ENCODE data around the gene FGB. TPM values are rescaled to one million over a fixed set of nuclear protein-coding genes. Genes with fewer than 3 reads are reported as not detected.

FGB gene
- total and polyA plus RNA-seq, 2 donors (not counting 1 experiment from before 2014, with no cell fraction given), result not detected

DNA sequence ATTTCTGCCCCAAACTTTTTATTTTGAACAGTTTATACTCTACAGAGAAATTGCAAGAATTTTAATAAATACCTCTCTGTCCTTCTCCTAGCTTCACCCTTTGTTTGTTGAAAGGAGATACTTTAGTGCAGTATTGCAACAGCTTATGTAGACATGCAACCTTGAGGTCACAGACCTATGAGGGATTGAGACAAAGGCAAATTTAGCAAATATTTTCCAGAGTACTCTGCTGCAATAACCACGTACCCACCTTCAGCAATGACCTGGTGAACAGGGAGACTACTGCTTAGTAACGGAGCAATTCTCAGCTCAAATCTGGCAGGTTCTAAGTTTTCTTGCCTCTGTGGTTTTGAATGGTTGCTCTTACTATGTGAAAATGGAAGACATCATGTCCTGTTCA, 14.5 kb downstream of the FGB start:
- H3K4me3 Mint-ChIP-seq, result no peak overlapping the region
- CTCF ChIA-PET, result interaction anchor here (0.9 to 1.2 kb wide), 2 partner anchors 19 to 46 kb away, joined by 4 to 5 read pairs; no protein-coding TSS in a partner anchor

DNA sequence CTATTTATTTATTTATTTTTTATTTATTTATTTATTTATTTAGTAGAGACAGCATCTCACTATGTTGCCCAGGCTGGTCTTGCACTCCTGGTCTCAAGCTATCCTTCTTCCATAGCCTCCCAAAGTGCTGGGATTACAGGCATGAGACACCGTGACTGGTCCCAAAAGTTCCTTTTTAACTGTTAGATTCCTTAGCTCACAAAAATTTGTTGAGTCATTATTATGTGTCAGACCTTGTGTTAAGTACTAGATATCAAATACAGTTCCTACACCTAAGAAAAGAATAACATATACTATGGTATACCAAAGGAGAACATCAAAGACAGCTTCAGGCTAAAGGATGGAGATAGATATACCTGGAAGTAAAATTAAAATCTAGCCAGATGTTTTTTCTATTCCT, 16.1 kb downstream of the FGB start:
- Histone ChIP-seq H4K20me1 (ENCODE audit: control insufficient read depth, insufficient read depth, low read length, poor library complexity, severe bottlenecking) (no peaks in the 10 kb centered on the region), H3K4me1 (ENCODE audit: control insufficient read depth in 2 of 2, insufficient read depth in 2 of 2, low read length in 2 of 2) (no peaks in the 10 kb centered on the region), H3K27ac (ENCODE audit: low read length in 2 of 2) (no peak overlapping the region), H3K4me2 (replicated peaks; ENCODE audit: low read depth, low read length, poor library complexity, severe bottlenecking) (no peak overlapping the region), H3K4me3 (ENCODE audit: control extremely low read depth in 1 of 5, extremely low read depth in 1 of 5, insufficient read depth in 1 of 5, low read depth in 2 of 5, low read length in 4 of 5) (no peak overlapping the region), H3K79me2 (ENCODE audit: control insufficient read depth, insufficient read depth, low read length) (no peaks in the 10 kb centered on the region), H3K36me3 (replicated peaks in 1 of 2; ENCODE audit: control extremely low read depth in 1 of 2, control insufficient read depth in 1 of 2, extremely low read depth in 1 of 2, insufficient read depth in 2 of 2, low read length in 1 of 2) (no peaks in the 10 kb centered on the region), H3K9ac (ENCODE audit: low read length) (no peak overlapping the region), H2AFZ (ENCODE audit: insufficient read depth, low read depth, low read length, poor library complexity, severe bottlenecking) (no peak overlapping the region), H3K9me3 (ENCODE audit: control extremely low read depth in 1 of 3, control insufficient read depth in 2 of 3, insufficient read depth in 1 of 3, low read length in 2 of 3) (peaks cover 0 to 1% (median 0%) of the 10 kb centered on the region in 3 donors), H3K27me3 (replicated peaks in 1 of 4; ENCODE audit: control extremely low read depth in 1 of 4, control insufficient read depth in 3 of 4, insufficient read depth in 4 of 4, low read length in 3 of 4) (peaks cover 0 to under 1% (median 0%) of the 10 kb centered on the region in 4 experiments)
- no peak for ATAC-seq (ENCODE audit: low read depth)
- no peak for DNase-seq
- H3K27me3 Mint-ChIP-seq, result peaks cover 26% of the 10 kb centered on the region
- H3K4me3 Mint-ChIP-seq, result no peak overlapping the region
- TF ChIP-seq EZH2 (IDR thresholded peaks at IDR 0.05; ENCODE audit: borderline replicate concordance, insufficient read depth, low read depth, low read length, poor library complexity, severe bottlenecking), result no peak
- TF ChIP-seq, protein P1, sequence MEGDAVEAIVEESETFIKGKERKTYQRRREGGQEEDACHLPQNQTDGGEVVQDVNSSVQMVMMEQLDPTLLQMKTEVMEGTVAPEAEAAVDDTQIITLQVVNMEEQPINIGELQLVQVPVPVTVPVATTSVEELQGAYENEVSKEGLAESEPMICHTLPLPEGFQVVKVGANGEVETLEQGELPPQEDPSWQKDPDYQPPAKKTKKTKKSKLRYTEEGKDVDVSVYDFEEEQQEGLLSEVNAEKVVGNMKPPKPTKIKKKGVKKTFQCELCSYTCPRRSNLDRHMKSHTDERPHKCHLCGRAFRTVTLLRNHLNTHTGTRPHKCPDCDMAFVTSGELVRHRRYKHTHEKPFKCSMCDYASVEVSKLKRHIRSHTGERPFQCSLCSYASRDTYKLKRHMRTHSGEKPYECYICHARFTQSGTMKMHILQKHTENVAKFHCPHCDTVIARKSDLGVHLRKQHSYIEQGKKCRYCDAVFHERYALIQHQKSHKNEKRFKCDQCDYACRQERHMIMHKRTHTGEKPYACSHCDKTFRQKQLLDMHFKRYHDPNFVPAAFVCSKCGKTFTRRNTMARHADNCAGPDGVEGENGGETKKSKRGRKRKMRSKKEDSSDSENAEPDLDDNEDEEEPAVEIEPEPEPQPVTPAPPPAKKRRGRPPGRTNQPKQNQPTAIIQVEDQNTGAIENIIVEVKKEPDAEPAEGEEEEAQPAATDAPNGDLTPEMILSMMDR (IDR thresholded peaks at IDR 0.05), result no peak
- no peaks in the 10 kb centered on the region for H3K9me3 Mint-ChIP-seq (ENCODE audit: insufficient read depth)
- CTCF ChIA-PET, result no interaction called here
- no CpG with 5 or more reads among the region's 1 CpG for WGBS (ENCODE audit: insufficient coverage)
- POLR2A ChIA-PET, result no interaction called here
- H3K27ac Mint-ChIP-seq, result no peak overlapping the region
- intact Hi-C loops (cut with micrococcal nuclease), result no loop called here
- no peaks in the 10 kb centered on the region for H3K4me1 Mint-ChIP-seq

More for the DNA sequence above, 14.5 kb downstream of the FGB start:
- no peaks in the 10 kb centered on the region for H3K27me3 ChIP-seq (replicated peaks in 1 of 4; ENCODE audit: control extremely low read depth in 1 of 4, control insufficient read depth in 3 of 4, insufficient read depth in 4 of 4, low read length in 3 of 4)
- H2AFZ ChIP-seq (ENCODE audit: insufficient read depth, low read depth, low read length, poor library complexity, severe bottlenecking), result no peak overlapping the region
- DNase-seq, result no peak
- no peak for ATAC-seq (ENCODE audit: low read depth)
- H3K79me2 ChIP-seq (ENCODE audit: control insufficient read depth, insufficient read depth, low read length), result no peaks in the 10 kb centered on the region
- no peak overlapping the region for H3K27ac Mint-ChIP-seq
- WGBS (ENCODE audit: insufficient coverage), result no CpG with 5 or more reads among the region's 2 CpGs
- H3K4me1 ChIP-seq (ENCODE audit: control insufficient read depth in 2 of 2, insufficient read depth in 2 of 2, low read length in 2 of 2), result no peaks in the 10 kb centered on the region
- intact Hi-C loops (cut with micrococcal nuclease), result no loop called here
- no peaks in the 10 kb centered on the region for H3K36me3 ChIP-seq (replicated peaks in 1 of 2; ENCODE audit: control extremely low read depth in 1 of 2, control insufficient read depth in 1 of 2, extremely low read depth in 1 of 2, insufficient read depth in 2 of 2, low read length in 1 of 2)
- no peaks in the 10 kb centered on the region for H3K4me1 Mint-ChIP-seq
- TF ChIP-seq, protein P1 (IDR thresholded peaks at IDR 0.05), result no peak
- no peak for TF ChIP-seq EZH2 (IDR thresholded peaks at IDR 0.05; ENCODE audit: borderline replicate concordance, insufficient read depth, low read depth, low read length, poor library complexity, severe bottlenecking)
- POLR2A ChIA-PET, result no interaction called here
- no peak overlapping the region for H3K9ac ChIP-seq (ENCODE audit: low read length)
- no peaks in the 10 kb centered on the region for H4K20me1 ChIP-seq (ENCODE audit: control insufficient read depth, insufficient read depth, low read length, poor library complexity, severe bottlenecking)
- peaks cover 0 to 1% (median 0%) of the 10 kb centered on the region in 3 donors for H3K9me3 ChIP-seq (ENCODE audit: control extremely low read depth in 1 of 3, control insufficient read depth in 2 of 3, insufficient read depth in 1 of 3, low read length in 2 of 3)
- H3K27me3 Mint-ChIP-seq, result peaks cover 26% of the 10 kb centered on the region
- H3K27ac ChIP-seq (ENCODE audit: low read length in 2 of 2), result no peak overlapping the region
- H3K4me3 ChIP-seq (ENCODE audit: control extremely low read depth in 1 of 5, extremely low read depth in 1 of 5, insufficient read depth in 1 of 5, low read depth in 2 of 5, low read length in 4 of 5), result no peak overlapping the region
- no peak overlapping the region for H3K4me2 ChIP-seq (replicated peaks; ENCODE audit: low read depth, low read length, poor library complexity, severe bottlenecking)
- H3K9me3 Mint-ChIP-seq (ENCODE audit: insufficient read depth), result no peaks in the 10 kb centered on the region
